A673 (cell line): Measurements from ENCODE around the gene IMPDH2. TPM values are rescaled to one million over a fixed set of nuclear protein-coding genes. Genes with fewer than 3 reads are reported as not detected.

Experiments used
- BruUV-seq: library from RNA; stranded (reverse); fragments of 400-500 nt; replicated peaks from 2 replicates; lab custom pipeline; 2021; lab: Mats Ljungman, UMichigan
- CTCF ChIA-PET: fragments of 300-600 bp; sonication (Branson Sonifier 250); formaldehyde crosslinking; loops from one replicate; lab custom pipeline; 2022; ENCODE audit warnings: antibody characterized with exemption; lab: Charles Lee
- POLR2A ChIA-PET: fragments of 300-600 bp; sonication (Branson Sonifier 250); formaldehyde crosslinking; loops from one replicate; lab custom pipeline; 2022; ENCODE audit warnings: antibody characterized with exemption; ENCODE audit not compliant: low non-redundant PET; lab: Charles Lee
- DNase-seq: peaks from one replicate; pipeline ENCODE4 v3.0.0-alpha.2; 2015; ENCODE audit warnings: low spot score
- H3K27ac ChIP-seq: fragments of 200-600 bp; sonication (generic); 2 replicates; pipeline ENCODE4 v1.5.1; 2016; ENCODE audit warnings: mixed run types, low read depth, mild to moderate bottlenecking, mixed read lengths, antibody characterized with exemption, low read length; ENCODE audit not compliant: poor library complexity, severe bottlenecking
- H3K27me3 ChIP-seq: fragments of 200-600 bp; sonication (generic); replicated peaks from 2 replicates; pipeline ENCODE4 v1.6.1; 2017; ENCODE audit warnings: mixed run types, low read depth, mild to moderate bottlenecking, mixed read lengths, antibody characterized with exemption, low read length; ENCODE audit not compliant: insufficient read depth, poor library complexity
- H3K36me3 ChIP-seq: fragments of 200-600 bp; sonication (generic); 2 replicates; pipeline ENCODE4 v1.6.1; 2016; ENCODE audit warnings: mixed run types, mild to moderate bottlenecking, mixed read lengths, antibody characterized with exemption, low read length; ENCODE audit not compliant: insufficient read depth, poor library complexity, severe bottlenecking
- H3K4me1 ChIP-seq: fragments of 200-600 bp; sonication (generic); 2 replicates; pipeline ENCODE4 v1.6.1; 2017; ENCODE audit warnings: mixed run types, mild to moderate bottlenecking, mixed read lengths, antibody characterized with exemption, low read length; ENCODE audit not compliant: insufficient read depth, poor library complexity, severe bottlenecking
- H3K4me3 ChIP-seq: fragments of 200-600 bp; sonication (generic); 2 replicates; pipeline ENCODE4 v1.5.1; 2016; ENCODE audit warnings: low read depth, mixed run types, mild to moderate bottlenecking, mixed read lengths, low read length; ENCODE audit not compliant: poor library complexity, severe bottlenecking
- H3K9me3 ChIP-seq: fragments of 200-600 bp; sonication (generic); 2 replicates; pipeline ENCODE4 v1.6.1; 2016; ENCODE audit warnings: mixed run types, low read depth, mild to moderate bottlenecking, mixed read lengths, antibody characterized with exemption, low read length; ENCODE audit not compliant: poor library complexity, severe bottlenecking
- CTCF ChIP-seq: fragments of 300-800, 200-600 bp; sonication (generic); conservative IDR thresholded peaks from 2 replicates; pipeline ENCODE4 v1.5.1; 2017; ENCODE audit warnings: low read depth, mild to moderate bottlenecking, antibody characterized with exemption, low read length, moderate library complexity, mixed read lengths
- EZH2 ChIP-seq: fragments of 200-600 bp; sonication (generic); IDR thresholded peaks from 2 replicates; pipeline ENCODE4 v1.6.1; 2017; ENCODE audit warnings: borderline replicate concordance, low read depth, mild to moderate bottlenecking, mixed read lengths, antibody characterized with exemption, low read length; ENCODE audit not compliant: poor library complexity, severe bottlenecking
- intact Hi-C: fragments of 100-400 bp; cut with micrococcal nuclease; formaldehyde crosslinking; loops from one replicate; pipeline ENCODE4 v1.10.0; 2022; ENCODE audit not compliant: unreplicated experiment
- total RNA-seq: library from RNA; stranded (reverse); gene quantifications from 2 replicates; pipeline ENCODE4 v1.2.3, GENCODE V29; 2021

Gene IMPDH2
- total RNA-seq, 1 experiment from 2014 or later = 190 TPM

- DNase-seq = no peak
- Histone ChIP-seq H3K4me1 (no peaks in the 10 kb centered on the region), H3K9me3 (no peaks in the 10 kb centered on the region), H3K27ac (no peak overlapping the region), H3K27me3 (no peaks in the 10 kb centered on the region), H3K36me3 (peaks cover 5% of the 10 kb centered on the region), H3K4me3 (no peak overlapping the region)
- no TSS peak for BruUV-seq
- POLR2A ChIA-PET = no interaction called here
- CTCF ChIA-PET = no interaction called here
- TF ChIP-seq CTCF (no peak), EZH2 (no peak)
- intact Hi-C loops = no loop called here
Observed at GRCh38 chr3:48983096-48983495, 46.1 kb downstream of the IMPDH2 start.

GRCh38 chr3:48982686-48983085 is 46.5 kb downstream of the IMPDH2 start:
- Histone ChIP-seq H3K9me3 (no peaks in the 10 kb centered on the region), H3K4me3 (no peak overlapping the region), H3K27ac (no peak overlapping the region), H3K36me3 (peaks cover 5% of the 10 kb centered on the region), H3K27me3 (no peaks in the 10 kb centered on the region), H3K4me1 (no peaks in the 10 kb centered on the region)
- ChIA-PET POLR2A (no interaction called here), CTCF (no interaction called here)
- DNase-seq = no peak
- no TSS peak for BruUV-seq
- intact Hi-C loops = no loop called here
- TF ChIP-seq EZH2 = no peak
- no peak for TF ChIP-seq CTCF

GRCh38 chr3:48982016-48982415 is 47.2 kb downstream of the IMPDH2 start:
- no peaks in the 10 kb centered on the region for H3K4me1 ChIP-seq
- no peak for TF ChIP-seq CTCF
- TF ChIP-seq EZH2 = no peak
- BruUV-seq = no TSS peak
- H3K27me3 ChIP-seq = no peaks in the 10 kb centered on the region
- H3K9me3 ChIP-seq = no peaks in the 10 kb centered on the region
- CTCF ChIA-PET = no interaction called here
- peaks cover 5% of the 10 kb centered on the region for H3K36me3 ChIP-seq
- H3K4me3 ChIP-seq = no peak overlapping the region
- no peak for DNase-seq
- intact Hi-C loops = no loop called here
- POLR2A ChIA-PET = no interaction called here
- H3K27ac ChIP-seq = no peak overlapping the region
